HG03045 (cell line): ENCODE results near the gene BANP.
"Not testable (repeated sequence)": the region's sequence is repeated elsewhere in the genome, so short reads cannot be mapped to it uniquely, and the experiment has no call there.

Experiments used
- ATAC-seq: cut with Tn5 transposase; IDR thresholded peaks from one replicate; pipeline ENCODE4 v1.9.1; 2021; ENCODE audit warnings: mild to moderate bottlenecking, moderate library complexity; ENCODE audit not compliant: unreplicated experiment

BANP gene

GRCh38 chr16:88044121-88044581 lies 92.9 kb downstream of the BANP start:
- ATAC-seq: peak; percentile 51

GRCh38 chr16:88045361-88045760 lies 94.1 kb downstream of the BANP start:
- ATAC-seq: not testable (repeated sequence)

GRCh38 chr16:88045820-88046303 lies 94.6 kb downstream of the BANP start:
- ATAC-seq: peak; percentile 68

GRCh38 chr16:88047462-88047861 lies 96.2 kb downstream of the BANP start:
- ATAC-seq: no peak

- ATAC-seq: no peak
These were observed 97.8 kb downstream of the BANP start for GRCh38 chr16:88048985-88049384.

- ATAC-seq: no peak
These were observed 98.6 kb downstream of the BANP start for GRCh38 chr16:88049561-88050545.

GRCh38 chr16:88050952-88051660 lies 99.9 kb downstream of the BANP start:
- no peak for ATAC-seq

- no peak for ATAC-seq
These were observed 101.4 kb downstream of the BANP start for GRCh38 chr16:88052661-88053060.

GRCh38 chr16:88053479-88053878 lies 102.2 kb downstream of the BANP start:
- not testable (repeated sequence) for ATAC-seq

GRCh38 chr16:88055356-88055755 lies 104.1 kb downstream of the BANP start:
- no peak for ATAC-seq

GRCh38 chr16:88056212-88056611 lies 105.0 kb downstream of the BANP start:
- no peak for ATAC-seq

- no peak for ATAC-seq
These were observed 106.4 kb downstream of the BANP start for GRCh38 chr16:88057656-88058055.

- ATAC-seq: no peak
These were observed 106.9 kb downstream of the BANP start for GRCh38 chr16:88058136-88058535.

GRCh38 chr16:88058817-88059216 lies 107.6 kb downstream of the BANP start:
- no peak for ATAC-seq

GRCh38 chr16:88059701-88060386 lies 108.6 kb downstream of the BANP start:
- no peak for ATAC-seq

GRCh38 chr16:88060524-88061219 lies 109.4 kb downstream of the BANP start:
- no peak for ATAC-seq

- no peak for ATAC-seq
These were observed 110.3 kb downstream of the BANP start for GRCh38 chr16:88061346-88062110.

GRCh38 chr16:88062341-88063210 lies 111.3 kb downstream of the BANP start:
- no peak for ATAC-seq
